HG03442 (cell line): ENCODE measurements around the gene ITPRIPL1.
"Not testable (repeated sequence)": the region's sequence is repeated elsewhere in the genome, so short reads cannot be mapped to it uniquely, and the experiment has no call there.

Experiments
- ATAC-seq: cut with Tn5 transposase; IDR thresholded peaks from one replicate; pipeline ENCODE4 v1.9.1; 2021; ENCODE audit warnings: mild to moderate bottlenecking, moderate library complexity; ENCODE audit not compliant: unreplicated experiment

ITPRIPL1 gene, protein sequence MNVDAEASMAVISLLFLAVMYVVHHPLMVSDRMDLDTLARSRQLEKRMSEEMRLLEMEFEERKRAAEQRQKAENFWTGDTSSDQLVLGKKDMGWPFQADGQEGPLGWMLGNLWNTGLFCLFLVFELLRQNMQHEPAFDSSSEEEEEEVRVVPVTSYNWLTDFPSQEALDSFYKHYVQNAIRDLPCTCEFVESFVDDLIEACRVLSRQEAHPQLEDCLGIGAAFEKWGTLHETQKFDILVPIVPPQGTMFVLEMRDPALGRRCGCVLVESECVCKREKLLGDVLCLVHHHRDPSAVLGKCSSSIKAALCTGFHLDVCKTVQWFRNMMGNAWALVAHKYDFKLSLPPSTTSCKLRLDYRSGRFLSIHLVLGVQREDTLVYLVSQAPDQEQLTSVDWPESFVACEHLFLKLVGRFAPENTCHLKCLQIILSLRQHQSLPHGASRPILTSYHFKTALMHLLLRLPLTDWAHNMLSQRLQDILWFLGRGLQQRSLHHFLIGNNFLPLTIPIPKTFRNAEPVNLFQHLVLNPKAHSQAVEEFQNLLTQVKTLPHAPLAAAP

DNA sequence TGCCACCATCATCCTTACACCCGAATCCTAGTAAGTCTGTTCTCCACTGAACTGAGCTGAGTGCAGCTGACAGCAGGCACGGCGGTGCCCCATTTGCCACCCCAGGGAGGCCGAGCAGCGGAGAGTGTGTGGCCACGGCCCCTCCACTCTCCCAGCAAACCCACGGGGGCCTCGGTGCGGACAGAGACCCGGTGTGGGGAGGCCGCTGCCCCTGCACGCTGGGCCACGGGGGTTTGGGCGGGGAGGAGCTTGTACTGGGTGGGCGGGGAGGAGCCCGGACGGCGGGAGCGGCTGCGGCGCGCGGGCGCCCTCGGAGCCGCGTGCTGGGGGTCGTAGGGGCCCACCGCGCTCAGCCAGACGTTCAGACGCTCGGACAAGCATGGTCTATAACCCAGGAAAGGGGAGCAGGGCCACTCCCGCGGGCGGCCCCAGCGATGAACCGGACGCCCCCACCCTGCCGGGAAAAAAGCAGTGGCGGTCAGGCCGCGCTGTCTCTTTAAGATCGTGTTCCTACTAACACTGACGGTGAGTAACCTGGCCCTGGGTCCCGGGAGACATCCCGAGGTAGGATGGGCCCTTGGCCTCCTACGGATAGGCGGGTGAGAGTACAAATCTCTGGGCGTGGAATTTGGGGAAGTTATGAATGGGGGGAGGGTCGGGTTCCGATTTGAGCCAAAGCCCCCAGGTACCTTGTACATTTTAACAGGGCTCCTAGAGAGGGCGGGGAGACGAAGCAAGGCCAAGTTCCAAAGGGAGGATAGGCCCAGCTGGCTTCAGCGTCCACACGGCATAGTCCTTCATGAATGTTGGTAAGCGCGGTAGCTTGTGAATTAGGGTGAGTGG lies at the start of gene ITPRIPL1:
Gene ITPRIPL1, plus strand, starts transcription at position 277 of the 843 bp plus-strand sequence. Its CDS starts 523 bp downstream, at position 800.
- no peak for ATAC-seq

DNA sequence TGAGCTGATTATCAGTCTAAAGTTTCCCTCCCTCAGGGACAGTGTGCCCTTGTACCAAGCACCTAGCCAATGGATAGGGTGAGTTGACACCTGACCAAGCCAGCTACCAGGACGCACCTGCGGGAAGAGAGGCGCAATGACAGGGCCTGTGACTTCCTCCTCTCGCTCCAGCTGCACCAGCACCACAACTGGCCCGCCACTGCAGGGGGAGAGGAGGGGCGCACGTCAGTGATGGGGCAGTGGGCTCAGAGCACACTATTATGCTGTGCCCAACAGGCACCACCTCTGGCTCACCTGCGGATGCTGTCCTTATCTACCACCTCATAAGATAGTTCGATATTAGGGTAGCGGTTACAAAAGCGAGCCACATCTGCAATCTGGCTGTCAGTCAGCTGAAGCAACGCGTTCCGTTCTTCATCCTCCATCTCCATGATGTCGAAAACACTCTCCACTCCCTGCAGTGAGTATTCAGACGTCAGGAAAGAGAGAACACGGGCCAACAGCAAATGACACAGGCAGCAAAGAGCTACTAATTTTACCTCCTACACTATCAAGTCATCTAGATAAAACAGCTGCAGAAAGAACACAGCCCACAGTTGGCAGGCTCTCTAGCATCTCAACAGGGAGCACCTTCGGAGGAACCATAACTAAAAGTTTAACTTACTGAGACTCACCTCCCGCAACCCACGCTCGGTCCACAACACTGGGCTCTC lies 48.2 kb upstream of the ITPRIPL1 start:
- ATAC-seq = no peak

- ATAC-seq = no peak
Observed at GRCh38 chr2:96287273-96287856, 37.8 kb upstream of the ITPRIPL1 start.

GRCh38 chr2:96291751-96292150 lies 33.4 kb upstream of the ITPRIPL1 start:
- ATAC-seq = no peak

GRCh38 chr2:96294271-96294670 lies 30.8 kb upstream of the ITPRIPL1 start:
- ATAC-seq = not testable (repeated sequence)

- no peak for ATAC-seq
Observed at GRCh38 chr2:96296925-96297324, 28.2 kb upstream of the ITPRIPL1 start.

GRCh38 chr2:96301865-96302264 lies 23.3 kb upstream of the ITPRIPL1 start:
- ATAC-seq = no peak

- ATAC-seq = no peak
Observed at GRCh38 chr2:96304606-96305005, 20.5 kb upstream of the ITPRIPL1 start.

DNA sequence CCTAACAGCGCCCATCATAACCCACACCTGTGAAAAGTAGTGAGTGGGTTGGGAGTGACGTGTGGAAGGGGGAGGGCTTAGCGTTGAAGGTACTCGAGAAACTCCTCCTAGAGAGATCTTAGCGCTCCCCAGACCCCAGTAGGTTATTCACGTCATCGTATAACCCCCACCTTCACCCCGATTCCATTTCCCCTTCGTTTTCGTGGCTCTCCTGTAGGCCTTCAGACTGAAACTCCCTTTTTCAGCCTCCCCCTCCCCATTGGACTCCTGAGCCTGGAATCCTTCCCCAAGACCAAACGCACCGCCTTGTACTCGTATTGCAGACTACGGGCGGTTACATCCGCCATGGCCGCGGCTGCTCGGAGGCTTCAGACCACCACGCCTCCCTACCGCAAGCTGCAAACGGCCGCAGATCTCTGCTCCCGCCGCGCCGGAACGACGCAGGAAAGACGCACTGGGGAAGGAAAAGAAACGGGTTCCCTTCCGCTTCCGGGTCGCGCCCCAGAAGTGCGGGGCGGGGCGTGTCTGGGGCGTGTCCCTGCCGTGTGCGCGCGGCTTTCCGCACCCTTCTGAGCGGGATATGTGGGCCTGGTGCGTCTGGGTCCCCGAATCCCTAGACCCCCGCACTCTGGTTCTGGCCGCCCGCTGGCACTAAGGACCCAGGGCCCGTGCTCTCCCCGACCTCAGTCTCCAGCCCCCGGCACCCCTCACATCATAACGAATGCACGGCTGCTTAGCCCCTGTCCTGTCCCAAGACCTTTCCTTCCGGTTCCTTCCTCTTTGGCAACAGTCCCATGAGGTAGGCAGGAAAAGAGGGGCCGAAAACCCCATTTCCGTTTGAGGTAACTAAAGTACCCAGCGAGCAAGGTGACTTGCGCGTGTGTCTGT lies 19.8 kb upstream of the ITPRIPL1 start, which contains the start of gene SNRNP200:
Gene SNRNP200, minus strand, starts transcription at position 456 of the 888 bp plus-strand sequence. Its CDS starts 109 bp downstream, at position 347.
- peak; percentile 91 for ATAC-seq

- ATAC-seq = no peak
Observed at GRCh38 chr2:96305979-96306308, 19.2 kb upstream of the ITPRIPL1 start.

- no peak for ATAC-seq
Observed at GRCh38 chr2:96306370-96306769, 18.7 kb upstream of the ITPRIPL1 start.

- no peak for ATAC-seq
Observed at GRCh38 chr2:96308248-96308647, 16.9 kb upstream of the ITPRIPL1 start.

- ATAC-seq = no peak
Observed at GRCh38 chr2:96315005-96315399, 10.1 kb upstream of the ITPRIPL1 start.

- ATAC-seq = no peak
Observed at GRCh38 chr2:96315400-96316071, 9.6 kb upstream of the ITPRIPL1 start.

- no peak for ATAC-seq
Observed at GRCh38 chr2:96316999-96317398, 8.1 kb upstream of the ITPRIPL1 start.

- ATAC-seq = no peak
Observed at GRCh38 chr2:96317584-96317997, 7.5 kb upstream of the ITPRIPL1 start.

DNA sequence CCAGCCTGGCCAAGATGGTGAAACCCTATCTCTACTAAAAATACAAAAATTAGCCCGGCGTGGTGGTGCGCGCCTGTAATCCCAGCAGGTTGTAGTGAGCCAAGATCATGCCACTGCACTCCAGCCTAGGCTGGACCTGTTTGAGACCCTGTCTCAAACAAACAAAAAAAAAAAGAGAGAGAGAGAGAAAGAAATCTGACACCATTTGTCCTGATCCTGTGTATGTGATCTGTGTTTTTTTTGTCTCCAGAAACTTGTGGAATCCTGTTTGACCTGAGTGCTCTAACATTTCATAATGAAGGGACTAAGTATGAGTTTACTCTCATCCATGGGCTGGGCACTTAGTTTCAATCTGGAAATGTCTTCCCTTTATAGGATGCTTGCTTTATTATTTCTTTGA lies 6.4 kb upstream of the ITPRIPL1 start:
- ATAC-seq = no peak

- ATAC-seq = no peak
Observed at GRCh38 chr2:96319396-96319795, 5.7 kb upstream of the ITPRIPL1 start.

DNA sequence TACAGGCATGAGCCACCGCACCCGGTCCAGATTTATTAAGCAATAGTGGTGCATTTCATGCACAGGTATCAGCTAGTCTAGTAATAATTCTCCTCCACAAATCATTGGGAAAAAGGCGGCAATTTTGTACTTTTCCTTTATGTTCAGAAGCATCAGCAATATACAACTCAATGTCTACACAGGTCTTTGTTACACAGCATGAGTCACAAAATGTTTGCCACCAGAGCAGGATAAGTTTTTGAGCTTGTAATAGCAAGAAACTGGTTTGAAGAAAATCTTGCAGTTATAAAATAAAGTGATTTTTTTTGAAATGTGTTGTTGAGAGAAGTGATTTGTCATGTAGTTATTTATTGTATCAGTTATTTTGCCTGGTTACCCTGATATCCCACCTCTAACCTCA lies 4.8 kb upstream of the ITPRIPL1 start:
- no peak for ATAC-seq
